ENCODE results near the gene GCKR.

The GCKR gene

GRCh38 chr2:27559228-27559627 lies 62.6 kb downstream of the GCKR start:
- no peak for TF ChIP-seq CTCF (conservative IDR thresholded peaks at IDR 0.05)
- no peak overlapping the region for H3K27ac ChIP-seq

- no peak for TF ChIP-seq CTCF (conservative IDR thresholded peaks at IDR 0.05)
- H3K27ac ChIP-seq: no peak overlapping the region
Measured at GRCh38 chr2:27561060-27561459, 64.4 kb downstream of the GCKR start.

- no peak overlapping the region for H3K27ac ChIP-seq
- TF ChIP-seq CTCF (conservative IDR thresholded peaks at IDR 0.05): no peak
Measured at GRCh38 chr2:27566628-27567027, 70.0 kb downstream of the GCKR start.

GRCh38 chr2:27569398-27569797 lies 72.8 kb downstream of the GCKR start:
- no peak for TF ChIP-seq CTCF (conservative IDR thresholded peaks at IDR 0.05)
- no peak overlapping the region for H3K27ac ChIP-seq

GRCh38 chr2:27571197-27571596 lies 74.6 kb downstream of the GCKR start:
- no peak overlapping the region for H3K27ac ChIP-seq
- no peak for TF ChIP-seq CTCF (conservative IDR thresholded peaks at IDR 0.05)

- H3K27ac ChIP-seq: no peak overlapping the region
- TF ChIP-seq CTCF (conservative IDR thresholded peaks at IDR 0.05): no peak
Measured at GRCh38 chr2:27571681-27572080, 75.0 kb downstream of the GCKR start.

GRCh38 chr2:27572439-27572838 lies 75.8 kb downstream of the GCKR start:
- no peak for TF ChIP-seq CTCF (conservative IDR thresholded peaks at IDR 0.05)
- no peak overlapping the region for H3K27ac ChIP-seq

GRCh38 chr2:27572998-27573429 lies 76.4 kb downstream of the GCKR start:
- H3K27ac ChIP-seq: no peak overlapping the region

More at GRCh38 chr2:27572998-27573429, 76.4 kb downstream of the GCKR start:
- no peak for TF ChIP-seq CTCF (conservative IDR thresholded peaks at IDR 0.05)

All from VCaP (cell line).